ENCODE data around the gene IL1RAP.

DNA sequence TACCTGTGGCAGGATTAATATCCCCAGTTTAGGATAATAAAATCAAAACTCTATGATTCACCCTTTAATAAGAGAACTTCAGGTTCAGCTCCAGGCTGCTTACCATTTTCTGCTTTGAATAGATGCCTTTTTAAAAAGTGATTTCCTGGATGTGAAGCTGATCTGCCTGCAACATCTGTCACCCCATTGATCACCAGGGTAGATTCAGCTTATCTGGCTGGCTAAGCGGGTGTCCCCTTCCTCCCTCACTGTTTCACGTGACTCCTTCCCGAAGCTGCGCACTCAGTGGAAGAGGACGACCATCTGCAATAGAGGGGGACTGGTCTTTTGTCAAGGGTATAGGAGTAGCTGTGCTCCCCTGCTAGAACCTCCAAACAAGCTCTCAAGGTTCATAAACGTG lies 128.1 kb downstream of the IL1RAP start:
- TF ChIP-seq, protein P1, sequence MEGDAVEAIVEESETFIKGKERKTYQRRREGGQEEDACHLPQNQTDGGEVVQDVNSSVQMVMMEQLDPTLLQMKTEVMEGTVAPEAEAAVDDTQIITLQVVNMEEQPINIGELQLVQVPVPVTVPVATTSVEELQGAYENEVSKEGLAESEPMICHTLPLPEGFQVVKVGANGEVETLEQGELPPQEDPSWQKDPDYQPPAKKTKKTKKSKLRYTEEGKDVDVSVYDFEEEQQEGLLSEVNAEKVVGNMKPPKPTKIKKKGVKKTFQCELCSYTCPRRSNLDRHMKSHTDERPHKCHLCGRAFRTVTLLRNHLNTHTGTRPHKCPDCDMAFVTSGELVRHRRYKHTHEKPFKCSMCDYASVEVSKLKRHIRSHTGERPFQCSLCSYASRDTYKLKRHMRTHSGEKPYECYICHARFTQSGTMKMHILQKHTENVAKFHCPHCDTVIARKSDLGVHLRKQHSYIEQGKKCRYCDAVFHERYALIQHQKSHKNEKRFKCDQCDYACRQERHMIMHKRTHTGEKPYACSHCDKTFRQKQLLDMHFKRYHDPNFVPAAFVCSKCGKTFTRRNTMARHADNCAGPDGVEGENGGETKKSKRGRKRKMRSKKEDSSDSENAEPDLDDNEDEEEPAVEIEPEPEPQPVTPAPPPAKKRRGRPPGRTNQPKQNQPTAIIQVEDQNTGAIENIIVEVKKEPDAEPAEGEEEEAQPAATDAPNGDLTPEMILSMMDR (conservative IDR thresholded peaks at IDR 0.05; ENCODE audit: low read length) = no peak
- no peak for TF ChIP-seq EZH2phosphoT487 (IDR thresholded peaks at IDR 0.05; ENCODE audit: borderline replicate concordance)
